ENCODE data around the gene XPNPEP3.

The XPNPEP3 gene

GRCh38 chr22:40972587-40972986, 115.6 kb downstream of the XPNPEP3 start:
- Histone ChIP-seq H3K36me3 (ENCODE audit: control insufficient read depth, insufficient read depth, low read length) (peaks cover 1% of the 10 kb centered on the region), H3K18ac (ENCODE audit: low read length) (no peak overlapping the region)
- no CpG with 5 or more reads among the region's 6 CpGs for WGBS (ENCODE audit: extremely low coverage, insufficient coverage, low lambda C conversion rate)

GRCh38 chr22:40973144-40973543, 116.2 kb downstream of the XPNPEP3 start:
- Histone ChIP-seq H3K9ac (ENCODE audit: low read length) (no peak overlapping the region), H3K18ac (ENCODE audit: low read length) (no peak overlapping the region), H2BK15ac (replicated peaks; ENCODE audit: low read depth) (no peak overlapping the region), H3K27ac (ENCODE audit: low read depth, low read length) (no peak overlapping the region), H3K4ac (ENCODE audit: low read depth, low read length) (no peak overlapping the region), H3K4me1 (ENCODE audit: control insufficient read depth, low read depth, low read length) (no peaks in the 10 kb centered on the region), H4K8ac (ENCODE audit: low read depth, low read length) (no peak overlapping the region), H3K23ac (ENCODE audit: low read length) (no peak overlapping the region), H2BK5ac (ENCODE audit: low read length) (no peak overlapping the region), H3K4me2 (ENCODE audit: low read length) (no peak overlapping the region), H3K79me1 (ENCODE audit: low read length) (no peaks in the 10 kb centered on the region), H3K36me3 (ENCODE audit: control insufficient read depth, insufficient read depth, low read length) (peaks cover 1% of the 10 kb centered on the region), H4K5ac (ENCODE audit: low read length) (no peak overlapping the region), H3K56ac (ENCODE audit: low read length) (no peak overlapping the region), H2BK120ac (ENCODE audit: low read depth, low read length) (no peak overlapping the region), H3K4me3 (ENCODE audit: low read length) (no peak overlapping the region), H3K27me3 (ENCODE audit: insufficient read depth, low read length, poor library complexity) (no peaks in the 10 kb centered on the region), H3K79me2 (ENCODE audit: control insufficient read depth, insufficient read depth, low read length) (no peaks in the 10 kb centered on the region), H2AK5ac (ENCODE audit: low read length) (no peak overlapping the region)
- WGBS (ENCODE audit: extremely low coverage, insufficient coverage, low lambda C conversion rate), result no CpG with 5 or more reads among the region's 13 CpGs
- no peak for DNase-seq

More at GRCh38 chr22:40972587-40972986, 115.6 kb downstream of the XPNPEP3 start:
- Histone ChIP-seq H3K4me1 (ENCODE audit: control insufficient read depth, low read depth, low read length) (no peaks in the 10 kb centered on the region), H4K8ac (ENCODE audit: low read depth, low read length) (no peak overlapping the region), H3K79me2 (ENCODE audit: control insufficient read depth, insufficient read depth, low read length) (no peaks in the 10 kb centered on the region), H3K4me2 (ENCODE audit: low read length) (no peak overlapping the region), H3K4ac (ENCODE audit: low read depth, low read length) (no peak overlapping the region), H3K9ac (ENCODE audit: low read length) (no peak overlapping the region), H4K5ac (ENCODE audit: low read length) (no peak overlapping the region), H3K23ac (ENCODE audit: low read length) (no peak overlapping the region), H3K79me1 (ENCODE audit: low read length) (no peaks in the 10 kb centered on the region), H3K27me3 (ENCODE audit: insufficient read depth, low read length, poor library complexity) (no peaks in the 10 kb centered on the region), H2BK15ac (replicated peaks; ENCODE audit: low read depth) (no peak overlapping the region), H2AK5ac (ENCODE audit: low read length) (no peak overlapping the region), H2BK120ac (ENCODE audit: low read depth, low read length) (no peak overlapping the region), H3K27ac (ENCODE audit: low read depth, low read length) (no peak overlapping the region), H3K56ac (ENCODE audit: low read length) (no peak overlapping the region), H3K4me3 (ENCODE audit: low read length) (no peak overlapping the region), H2BK5ac (ENCODE audit: low read length) (no peak overlapping the region)
- DNase-seq, result no peak

GRCh38 chr22:40975366-40975765, 118.4 kb downstream of the XPNPEP3 start:
- no peak overlapping the region for H2AK5ac ChIP-seq (ENCODE audit: low read length)
- H3K23ac ChIP-seq (ENCODE audit: low read length), result no peak overlapping the region
- no peak overlapping the region for H3K9ac ChIP-seq (ENCODE audit: low read length)
- H2BK120ac ChIP-seq (ENCODE audit: low read depth, low read length), result no peak overlapping the region
- H3K56ac ChIP-seq (ENCODE audit: low read length), result no peak overlapping the region
- no peak overlapping the region for H4K8ac ChIP-seq (ENCODE audit: low read depth, low read length)
- no peaks in the 10 kb centered on the region for H3K4me1 ChIP-seq (ENCODE audit: control insufficient read depth, low read depth, low read length)
- no peak overlapping the region for H2BK5ac ChIP-seq (ENCODE audit: low read length)
- WGBS (ENCODE audit: extremely low coverage, insufficient coverage, low lambda C conversion rate), result no CpG with 5 or more reads among the region's 1 CpG
- DNase-seq, result no peak
- no peak overlapping the region for H3K27ac ChIP-seq (ENCODE audit: low read depth, low read length)
- no peak overlapping the region for H4K5ac ChIP-seq (ENCODE audit: low read length)
- H3K18ac ChIP-seq (ENCODE audit: low read length), result no peak overlapping the region
- H3K79me2 ChIP-seq (ENCODE audit: control insufficient read depth, insufficient read depth, low read length), result no peaks in the 10 kb centered on the region
- no peak overlapping the region for H3K4me2 ChIP-seq (ENCODE audit: low read length)
- no peaks in the 10 kb centered on the region for H3K27me3 ChIP-seq (ENCODE audit: insufficient read depth, low read length, poor library complexity)
- no peaks in the 10 kb centered on the region for H3K79me1 ChIP-seq (ENCODE audit: low read length)
- no peak overlapping the region for H3K4ac ChIP-seq (ENCODE audit: low read depth, low read length)
- H3K4me3 ChIP-seq (ENCODE audit: low read length), result no peak overlapping the region
- H2BK15ac ChIP-seq (replicated peaks; ENCODE audit: low read depth), result no peak overlapping the region
- H3K36me3 ChIP-seq (ENCODE audit: control insufficient read depth, insufficient read depth, low read length), result no peaks in the 10 kb centered on the region

- Histone ChIP-seq H3K18ac (ENCODE audit: low read length) (no peak overlapping the region), H2BK120ac (ENCODE audit: low read depth, low read length) (no peak overlapping the region), H3K9ac (ENCODE audit: low read length) (no peak overlapping the region), H3K4me3 (ENCODE audit: low read length) (no peak overlapping the region), H2AK5ac (ENCODE audit: low read length) (no peak overlapping the region), H3K4ac (ENCODE audit: low read depth, low read length) (no peak overlapping the region), H3K27me3 (ENCODE audit: insufficient read depth, low read length, poor library complexity) (no peaks in the 10 kb centered on the region), H4K8ac (ENCODE audit: low read depth, low read length) (no peak overlapping the region), H3K4me1 (ENCODE audit: control insufficient read depth, low read depth, low read length) (no peaks in the 10 kb centered on the region), H3K79me2 (ENCODE audit: control insufficient read depth, insufficient read depth, low read length) (no peaks in the 10 kb centered on the region), H2BK5ac (ENCODE audit: low read length) (no peak overlapping the region), H4K5ac (ENCODE audit: low read length) (no peak overlapping the region), H3K36me3 (ENCODE audit: control insufficient read depth, insufficient read depth, low read length) (no peaks in the 10 kb centered on the region), H3K79me1 (ENCODE audit: low read length) (no peaks in the 10 kb centered on the region), H3K27ac (ENCODE audit: low read depth, low read length) (no peak overlapping the region), H3K56ac (ENCODE audit: low read length) (no peak overlapping the region), H3K23ac (ENCODE audit: low read length) (no peak overlapping the region), H2BK15ac (replicated peaks; ENCODE audit: low read depth) (no peak overlapping the region), H3K4me2 (ENCODE audit: low read length) (no peak overlapping the region)
- WGBS (ENCODE audit: extremely low coverage, insufficient coverage, low lambda C conversion rate), result 100% methylated on average over 2 of the region's 18 CpGs
- DNase-seq, result no peak
Measured at GRCh38 chr22:40976866-40977700, 120.1 kb downstream of the XPNPEP3 start.

- H3K56ac ChIP-seq (ENCODE audit: low read length), result no peak overlapping the region
- no peaks in the 10 kb centered on the region for H3K36me3 ChIP-seq (ENCODE audit: control insufficient read depth, insufficient read depth, low read length)
- no peak overlapping the region for H2BK120ac ChIP-seq (ENCODE audit: low read depth, low read length)
- H3K4me2 ChIP-seq (ENCODE audit: low read length), result no peak overlapping the region
- H2AK5ac ChIP-seq (ENCODE audit: low read length), result no peak overlapping the region
- no peak overlapping the region for H3K18ac ChIP-seq (ENCODE audit: low read length)
- no peaks in the 10 kb centered on the region for H3K79me1 ChIP-seq (ENCODE audit: low read length)
- no CpG with 5 or more reads among the region's 7 CpGs for WGBS (ENCODE audit: extremely low coverage, insufficient coverage, low lambda C conversion rate)
- H3K4ac ChIP-seq (ENCODE audit: low read depth, low read length), result no peak overlapping the region
- H2BK15ac ChIP-seq (replicated peaks; ENCODE audit: low read depth), result no peak overlapping the region
- H3K23ac ChIP-seq (ENCODE audit: low read length), result no peak overlapping the region
- no peak overlapping the region for H3K27ac ChIP-seq (ENCODE audit: low read depth, low read length)
- no peak for DNase-seq
- H3K9ac ChIP-seq (ENCODE audit: low read length), result no peak overlapping the region
- H4K8ac ChIP-seq (ENCODE audit: low read depth, low read length), result no peak overlapping the region
- H4K5ac ChIP-seq (ENCODE audit: low read length), result no peak overlapping the region
- H2BK5ac ChIP-seq (ENCODE audit: low read length), result no peak overlapping the region
- H3K27me3 ChIP-seq (ENCODE audit: insufficient read depth, low read length, poor library complexity), result no peaks in the 10 kb centered on the region
- no peak overlapping the region for H3K4me3 ChIP-seq (ENCODE audit: low read length)
- no peaks in the 10 kb centered on the region for H3K79me2 ChIP-seq (ENCODE audit: control insufficient read depth, insufficient read depth, low read length)
- no peaks in the 10 kb centered on the region for H3K4me1 ChIP-seq (ENCODE audit: control insufficient read depth, low read depth, low read length)
Measured at GRCh38 chr22:40979198-40979597, 122.2 kb downstream of the XPNPEP3 start.

- no peaks in the 10 kb centered on the region for H3K79me1 ChIP-seq (ENCODE audit: low read length)
- no peaks in the 10 kb centered on the region for H3K4me1 ChIP-seq (ENCODE audit: control insufficient read depth, low read depth, low read length)
- no peak overlapping the region for H2BK120ac ChIP-seq (ENCODE audit: low read depth, low read length)
- no peak overlapping the region for H2BK5ac ChIP-seq (ENCODE audit: low read length)
- H2BK15ac ChIP-seq (replicated peaks; ENCODE audit: low read depth), result no peak overlapping the region
- no peak overlapping the region for H4K8ac ChIP-seq (ENCODE audit: low read depth, low read length)
- no CpG with 5 or more reads among the region's 8 CpGs for WGBS (ENCODE audit: extremely low coverage, insufficient coverage, low lambda C conversion rate)
- H3K56ac ChIP-seq (ENCODE audit: low read length), result no peak overlapping the region
- H3K18ac ChIP-seq (ENCODE audit: low read length), result no peak overlapping the region
- H3K23ac ChIP-seq (ENCODE audit: low read length), result no peak overlapping the region
- no peak for DNase-seq
- H3K27me3 ChIP-seq (ENCODE audit: insufficient read depth, low read length, poor library complexity), result no peaks in the 10 kb centered on the region
- H2AK5ac ChIP-seq (ENCODE audit: low read length), result no peak overlapping the region
- no peak overlapping the region for H4K5ac ChIP-seq (ENCODE audit: low read length)
- no peaks in the 10 kb centered on the region for H3K36me3 ChIP-seq (ENCODE audit: control insufficient read depth, insufficient read depth, low read length)
- H3K4ac ChIP-seq (ENCODE audit: low read depth, low read length), result no peak overlapping the region
- H3K79me2 ChIP-seq (ENCODE audit: control insufficient read depth, insufficient read depth, low read length), result no peaks in the 10 kb centered on the region
- H3K4me2 ChIP-seq (ENCODE audit: low read length), result no peak overlapping the region
- no peak overlapping the region for H3K4me3 ChIP-seq (ENCODE audit: low read length)
- H3K9ac ChIP-seq (ENCODE audit: low read length), result no peak overlapping the region
- no peak overlapping the region for H3K27ac ChIP-seq (ENCODE audit: low read depth, low read length)
Measured at GRCh38 chr22:40979871-40980270, 122.9 kb downstream of the XPNPEP3 start.
